GM18907 (cell line): Measurements from ENCODE around the gene MXD4.
"Not testable (repeated sequence)": the region's sequence is repeated elsewhere in the genome, so short reads cannot be mapped to it uniquely, and the experiment has no call there.

Experiments used
- ATAC-seq: cut with Tn5 transposase; IDR thresholded peaks from one replicate; pipeline ENCODE4 v1.9.1; 2021; ENCODE audit warnings: mild to moderate bottlenecking, moderate library complexity; ENCODE audit not compliant: unreplicated experiment

Gene MXD4

GRCh38 chr4:2275546-2276251 lies 13.8 kb upstream of the MXD4 start:
- ATAC-seq: no peak

DNA sequence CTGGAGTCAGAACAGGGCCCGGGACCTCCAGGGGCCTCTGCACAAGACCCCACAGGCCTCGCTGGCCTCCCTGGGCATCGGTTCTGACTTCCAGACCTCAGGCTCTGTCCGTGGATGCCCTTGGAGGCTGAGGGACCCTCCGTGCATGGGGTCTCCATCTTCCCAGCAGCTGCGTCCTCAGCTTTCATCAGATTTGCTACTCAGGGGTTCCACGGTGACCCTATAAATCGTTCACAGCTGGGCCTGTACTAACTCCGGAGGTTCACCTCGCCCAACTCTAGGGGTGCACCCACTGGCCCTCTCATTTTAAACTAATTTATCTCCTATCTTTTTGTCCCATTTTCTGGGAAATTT lies 13.1 kb upstream of the MXD4 start:
- not testable (repeated sequence) for ATAC-seq

- ATAC-seq: no peak
These were observed 12.6 kb upstream of the MXD4 start for GRCh38 chr4:2274320-2275043.

DNA sequence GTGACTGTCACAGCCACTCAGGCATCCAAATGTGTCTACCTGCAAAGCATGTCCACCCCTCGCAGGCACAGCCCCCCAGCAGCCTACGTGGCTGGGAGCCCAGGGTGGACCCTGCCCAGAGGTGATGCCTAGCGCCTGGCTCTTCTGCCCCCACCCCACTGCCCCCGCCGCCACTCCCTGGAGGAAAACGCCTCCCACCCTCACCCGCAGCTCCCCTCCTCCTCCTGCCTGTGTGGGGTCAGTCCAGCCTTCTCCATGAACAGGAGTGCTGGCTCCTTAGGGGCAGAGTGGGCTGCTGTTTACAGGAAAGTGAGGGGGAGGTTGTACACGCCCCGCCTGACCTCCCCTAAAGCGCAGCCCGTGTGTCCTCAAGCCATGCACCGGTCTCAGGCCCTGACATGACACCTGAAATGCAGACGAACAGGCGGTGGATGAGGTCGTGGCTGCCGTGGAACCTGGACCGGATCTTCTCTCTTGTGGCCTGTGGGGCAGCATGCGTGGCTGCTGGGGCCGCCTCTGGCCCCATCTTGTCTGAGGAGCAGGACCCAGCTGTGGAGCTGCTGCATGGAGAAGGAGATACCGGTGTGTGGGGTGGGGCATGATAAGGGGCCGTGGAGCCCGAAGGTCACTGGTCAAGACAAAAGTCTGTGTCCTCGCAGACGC lies 11.9 kb upstream of the MXD4 start:
- no peak for ATAC-seq

DNA sequence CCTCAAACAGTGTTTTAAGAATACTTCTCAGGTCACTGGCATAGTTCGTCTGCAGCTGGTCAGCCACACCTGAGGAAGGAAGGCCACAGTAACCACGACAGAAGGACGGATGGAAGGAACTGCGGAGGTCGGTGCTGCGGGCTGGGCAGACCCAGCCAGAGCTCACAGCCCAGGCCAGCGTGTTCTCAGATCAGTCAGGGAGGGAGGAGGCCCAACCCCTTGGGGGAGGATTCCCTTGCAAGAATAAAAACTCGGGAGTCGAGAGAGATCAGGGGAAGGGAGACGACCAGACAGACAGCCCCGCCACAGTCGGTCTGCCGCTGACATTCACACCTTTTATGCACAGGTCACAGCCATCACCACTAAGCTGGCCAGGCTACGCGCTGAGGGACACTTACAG lies 11.3 kb upstream of the MXD4 start:
- no peak for ATAC-seq

DNA sequence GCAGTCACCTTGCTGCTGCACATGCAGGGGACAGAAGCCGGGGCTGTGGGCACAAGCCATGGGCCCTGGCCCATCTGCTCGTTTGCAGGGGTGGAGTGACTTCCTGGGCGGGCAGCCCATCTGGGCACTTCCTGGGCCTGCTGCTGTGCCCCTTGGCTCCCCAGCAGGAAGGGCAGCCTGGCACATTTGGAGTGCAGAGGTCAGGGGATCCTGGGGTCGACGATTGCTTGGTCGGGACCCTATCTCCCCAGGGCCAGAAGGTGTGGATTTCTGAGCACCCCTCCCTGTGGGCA lies 10.9 kb upstream of the MXD4 start:
- no peak for ATAC-seq

- ATAC-seq: no peak
These were observed 10.3 kb upstream of the MXD4 start for GRCh38 chr4:2272026-2272827.

GRCh38 chr4:2271279-2272025 lies 9.5 kb upstream of the MXD4 start:
- ATAC-seq: no peak

DNA sequence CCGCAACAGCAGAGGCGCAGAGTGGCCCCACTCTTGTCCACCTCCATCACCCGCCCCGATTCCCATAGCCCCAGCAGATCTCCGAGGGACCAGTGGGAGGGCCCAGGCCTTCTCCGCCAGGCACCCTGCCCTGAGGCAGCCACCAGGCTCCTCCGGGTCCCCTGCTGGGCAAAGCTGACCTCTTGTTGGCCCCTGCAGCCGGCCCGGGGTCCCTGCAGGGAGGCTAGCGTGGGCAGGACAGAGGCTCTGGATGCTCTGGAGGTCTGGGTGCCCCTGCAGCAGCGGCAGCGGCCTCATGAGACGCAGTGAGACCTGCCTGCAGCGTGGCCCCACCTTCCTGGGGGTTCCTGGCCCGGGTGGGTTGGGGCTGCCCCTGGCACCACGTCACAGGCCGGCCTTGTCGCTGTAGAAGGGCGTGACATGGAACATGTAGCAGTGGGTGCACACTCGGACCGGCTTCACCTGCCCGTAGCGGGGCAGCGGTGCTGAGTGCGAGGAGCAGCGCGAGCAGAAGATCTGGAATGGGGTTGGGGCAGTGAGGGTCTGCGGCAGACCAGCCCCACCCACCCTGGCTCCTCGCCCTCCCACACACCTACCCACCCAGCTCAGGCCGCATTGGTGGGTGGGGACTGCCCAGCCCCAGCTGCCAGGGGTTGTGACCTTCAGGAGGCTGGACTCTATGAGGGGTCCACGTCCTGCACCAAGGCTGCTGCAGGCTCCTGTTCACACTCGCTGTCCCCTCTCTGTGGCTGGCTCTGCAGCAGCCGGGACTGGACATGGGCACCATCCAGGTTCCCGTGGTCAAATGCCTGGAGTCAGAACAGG lies 8.6 kb upstream of the MXD4 start:
- ATAC-seq: no peak

- no peak for ATAC-seq
These were observed 7.8 kb upstream of the MXD4 start for GRCh38 chr4:2269618-2270163.

- no peak for ATAC-seq
These were observed 7.3 kb upstream of the MXD4 start for GRCh38 chr4:2269206-2269531.

GRCh38 chr4:2268357-2269205 lies 6.7 kb upstream of the MXD4 start:
- ATAC-seq: no peak

DNA sequence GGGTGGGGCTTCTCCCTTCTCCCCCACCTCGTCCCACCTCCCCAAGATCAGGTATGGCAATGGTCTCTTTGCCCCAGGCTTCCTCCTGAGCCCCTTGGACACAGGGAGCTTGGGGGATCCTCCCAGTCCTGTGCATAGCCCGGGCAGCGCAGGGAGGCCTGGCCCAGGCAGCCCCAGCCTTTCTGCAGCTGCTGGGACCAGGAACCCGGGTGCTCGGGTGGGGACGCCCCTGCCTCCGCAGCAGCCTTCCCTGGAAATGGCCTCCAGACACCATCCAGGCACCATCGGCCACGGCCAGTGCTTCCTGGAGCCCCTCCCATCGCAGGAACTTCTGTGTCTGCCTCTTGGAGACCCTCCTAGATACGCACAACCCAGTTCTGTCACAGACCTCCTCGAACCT lies 5.9 kb upstream of the MXD4 start:
- no peak for ATAC-seq

DNA sequence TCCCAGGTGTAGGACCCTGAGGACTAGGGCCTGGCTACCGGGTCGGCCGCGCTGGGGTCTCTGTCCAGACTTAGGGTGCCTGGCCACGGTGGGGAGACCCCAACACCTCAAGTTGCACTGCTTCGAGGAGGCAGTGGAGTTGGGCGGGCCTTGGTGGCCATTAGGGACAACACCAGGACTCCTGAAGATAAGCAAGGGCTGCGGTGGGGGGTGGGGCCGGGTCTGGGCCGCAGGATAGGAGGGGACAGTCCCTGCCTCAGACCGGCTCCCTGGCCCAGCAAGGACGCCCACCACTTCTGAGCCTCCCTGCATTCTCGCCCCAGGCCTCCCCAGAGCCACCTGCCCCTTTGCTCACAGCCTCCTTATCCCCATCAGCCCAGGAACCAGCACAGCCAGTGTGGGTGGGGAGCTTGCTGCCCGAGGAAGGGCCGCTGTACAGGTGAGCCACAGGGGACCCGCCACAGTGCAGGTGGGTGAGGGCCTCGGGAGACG lies 5.5 kb upstream of the MXD4 start:
- no peak for ATAC-seq

GRCh38 chr4:2266821-2267220 lies 4.9 kb upstream of the MXD4 start:
- no peak for ATAC-seq

DNA sequence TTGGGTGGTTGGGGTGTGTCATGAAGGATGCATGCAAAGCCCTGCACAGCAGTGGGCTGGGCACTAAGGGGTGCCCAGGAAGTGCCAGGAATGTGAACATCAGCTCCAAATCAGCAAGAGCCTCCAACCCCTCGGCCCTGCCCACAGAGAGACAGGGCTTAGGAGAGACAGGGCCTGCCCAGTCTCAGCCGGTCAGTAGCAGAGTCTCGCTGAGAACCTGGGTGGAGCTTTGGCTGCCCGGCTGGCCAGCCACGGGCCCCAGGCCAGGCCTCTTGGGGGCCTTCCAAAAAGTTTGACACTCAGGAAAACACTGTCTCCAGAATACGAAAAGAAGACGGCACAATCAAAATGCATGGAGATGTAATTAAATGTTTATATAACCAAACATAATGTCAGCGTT lies 4.3 kb upstream of the MXD4 start:
- no peak for ATAC-seq

DNA sequence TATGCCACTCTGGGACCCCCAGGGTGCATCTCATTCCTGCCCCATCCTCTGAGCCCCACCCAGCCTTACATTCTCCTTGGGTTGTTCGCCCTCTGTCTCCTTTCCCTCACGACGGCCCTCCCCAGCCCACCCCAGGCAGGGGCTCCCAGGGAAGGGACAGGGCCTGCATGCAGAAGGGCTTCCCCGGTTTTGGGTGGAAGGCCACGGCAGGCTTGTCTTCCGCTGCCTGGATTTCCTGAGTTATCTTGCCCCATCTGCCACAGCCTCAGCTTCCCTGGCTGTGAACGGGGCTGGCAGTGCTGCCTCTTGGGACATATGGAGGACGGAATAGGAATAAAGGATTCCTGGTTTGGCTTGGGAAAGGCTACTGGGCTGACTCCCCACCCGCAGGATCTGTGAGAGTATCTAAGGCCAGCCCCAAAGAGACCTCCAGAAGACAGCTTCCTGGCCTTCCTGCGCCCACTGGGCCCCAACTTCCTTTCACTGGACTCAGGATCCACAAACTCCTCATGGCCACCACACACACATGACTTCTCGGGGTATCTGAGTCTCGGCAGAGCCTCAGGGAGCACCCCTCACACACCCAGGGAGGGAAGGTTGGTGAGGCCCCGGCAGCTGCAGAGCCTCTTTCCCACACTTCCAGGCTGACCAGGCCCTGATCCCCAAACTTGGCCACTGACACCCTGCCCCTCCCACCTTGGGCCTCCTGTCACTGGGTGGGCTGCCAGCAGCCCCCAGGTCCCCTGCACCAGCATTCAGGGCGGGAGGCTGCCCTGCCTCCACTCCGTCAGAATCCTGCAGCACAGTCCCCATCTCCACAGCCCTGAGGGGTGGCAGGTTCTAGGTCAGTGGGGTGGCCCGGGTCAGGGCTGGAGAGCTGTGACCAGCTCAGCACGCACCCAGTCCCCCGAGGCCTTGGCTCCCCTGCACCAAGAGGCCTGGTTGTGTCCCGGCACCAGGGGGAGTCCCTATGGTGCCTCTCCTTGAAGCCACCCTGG lies 3.5 kb upstream of the MXD4 start:
- no peak for ATAC-seq
